Stimulated activated CD4-positive, alpha-beta T cell treated with anti-CD3 and anti-CD28 coated beads, Interleukin-12 subunit alpha, Interleukin-12 subunit beta, amount 100 ng/mL, for 48 hours (primary cell): Measurements from ENCODE around the gene OR6C70.
"Not testable (repeated sequence)": the region's sequence is repeated elsewhere in the genome, so short reads cannot be mapped to it uniquely, and the experiment has no call there.

ENCODE experiments used
- DNase-seq, 3 donors: peaks; one replicate each; pipeline ENCODE4 v3.0.0-alpha.2; 2020; ENCODE audit warnings: low read depth in 2 of 3, low spot score in 1 of 3

The OR6C70 gene

GRCh38 chr12:55470088-55470829 lies at the start of gene OR6C70:
Gene OR6C70, minus strand, starts transcription at chr12:55470138. Its CDS starts 0 bp downstream, at chr12:55470138.
- DNase-seq: no peak

GRCh38 chr12:55516391-55516790 lies 46.5 kb upstream of the OR6C70 start:
- DNase-seq: no peak

DNA sequence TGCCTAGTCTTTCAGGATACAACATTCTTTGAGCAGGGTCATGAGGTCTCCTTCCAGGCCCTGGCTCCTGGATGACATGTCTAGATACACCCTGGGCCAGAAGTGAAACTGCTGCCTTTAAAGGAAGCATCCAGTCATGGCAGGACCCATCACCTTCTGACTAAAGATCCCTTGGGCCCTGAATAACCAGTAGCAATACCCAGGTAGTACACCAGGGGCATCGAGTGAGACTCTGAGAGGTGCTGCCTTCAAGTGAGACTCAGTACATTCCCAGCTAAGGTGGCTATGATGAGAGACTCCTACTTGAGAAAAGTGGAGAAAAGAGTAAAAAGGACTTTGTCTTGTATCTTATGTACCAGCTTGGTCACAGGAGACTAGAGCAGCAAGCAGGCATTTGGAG lies 45.8 kb upstream of the OR6C70 start:
- DNase-seq: no peak

DNA sequence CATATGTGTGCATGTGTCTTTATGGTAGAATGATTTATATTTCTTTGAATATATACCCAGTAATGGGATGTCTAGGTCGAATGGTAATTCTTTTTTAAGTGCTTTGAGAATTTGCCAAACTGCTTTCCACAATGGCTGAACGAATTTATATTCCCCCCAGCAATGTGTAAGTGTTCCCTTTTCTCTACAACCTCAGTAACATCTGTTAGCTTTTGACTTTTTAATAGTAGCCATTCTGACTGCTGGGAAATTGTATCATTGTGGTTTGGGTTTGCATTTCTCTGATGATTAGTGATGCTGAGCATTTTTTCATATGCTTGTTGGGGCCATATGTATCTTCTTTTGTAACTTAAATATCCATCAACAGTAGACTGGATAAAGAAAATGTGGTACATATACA lies 31.7 kb upstream of the OR6C70 start:
- DNase-seq: no peak

- DNase-seq: no peak
These were observed 29.9 kb upstream of the OR6C70 start for GRCh38 chr12:55499810-55500252.

- no peak for DNase-seq
These were observed 29.3 kb upstream of the OR6C70 start for GRCh38 chr12:55499231-55499630.

GRCh38 chr12:55495490-55495889 lies 25.6 kb upstream of the OR6C70 start:
- DNase-seq: no peak

- no peak for DNase-seq
These were observed 22.1 kb upstream of the OR6C70 start, which contains the start of gene OR6C68 for GRCh38 chr12:55492078-55492477. Gene OR6C68, plus strand, starts transcription at chr12:55492378. Its CDS starts 0 bp downstream, at chr12:55492378.

DNA sequence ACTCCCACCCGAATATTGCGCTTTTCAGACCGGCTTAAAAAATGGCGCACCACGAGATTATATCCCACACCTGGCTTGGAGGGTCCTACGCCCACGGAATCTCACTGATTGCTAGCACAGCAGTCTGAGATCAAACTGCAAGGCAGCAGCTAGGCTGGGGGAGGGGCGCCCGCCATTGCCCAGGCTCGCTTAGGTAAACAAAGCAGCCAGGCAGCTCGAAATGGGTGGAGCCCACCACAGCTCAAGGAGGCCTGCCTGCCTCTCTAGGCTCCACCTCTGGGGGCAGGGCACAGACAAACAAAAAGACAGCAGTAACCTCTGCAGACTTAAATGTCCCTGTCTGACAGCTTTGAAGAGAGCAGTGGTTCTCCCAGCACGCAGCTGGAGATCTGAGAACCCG lies 14.3 kb upstream of the OR6C70 start:
- DNase-seq: not testable (repeated sequence)

GRCh38 chr12:55479136-55479535 lies 9.2 kb upstream of the OR6C70 start:
- not testable (repeated sequence) for DNase-seq

DNA sequence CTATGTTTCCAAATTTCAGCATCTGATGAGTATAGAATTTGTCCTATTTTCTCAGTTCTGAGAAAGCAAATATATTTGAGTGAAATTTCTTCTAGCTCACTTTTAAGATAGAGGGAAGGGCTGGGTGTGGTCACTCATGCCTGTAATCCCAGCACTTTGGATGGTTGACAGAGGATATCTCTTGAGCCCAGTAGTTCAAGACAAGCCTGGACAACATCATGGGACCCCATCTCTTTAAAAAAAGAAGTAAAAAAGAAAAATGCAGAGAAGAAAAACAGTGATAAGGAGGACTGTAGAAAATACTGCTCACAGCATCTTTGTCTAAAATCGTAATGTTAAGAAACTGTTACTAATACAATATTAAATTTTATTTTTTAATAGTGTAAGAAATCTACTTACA lies 2.3 kb upstream of the OR6C70 start:
- DNase-seq: no peak

- no peak for DNase-seq
These were observed 647 bp downstream of the OR6C70 start for GRCh38 chr12:55469291-55469690.

DNA sequence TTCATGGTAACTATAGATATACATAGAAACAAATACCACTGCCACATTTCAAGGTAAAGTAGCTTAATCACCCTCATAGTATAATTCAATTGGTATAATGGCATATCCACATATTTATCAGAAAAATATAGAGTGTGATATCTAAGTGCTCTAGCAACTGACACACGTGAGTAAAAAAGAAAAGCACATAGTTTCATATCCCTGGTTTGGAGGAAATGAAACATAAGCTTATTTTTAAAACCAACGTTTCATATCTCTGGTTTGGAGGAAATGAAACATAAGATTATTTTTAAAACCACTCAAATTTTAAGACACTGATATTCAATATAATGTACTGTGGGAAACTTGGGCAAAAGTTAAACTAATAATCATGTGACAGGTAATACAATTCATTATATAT lies 2.1 kb downstream of the OR6C70 start:
- no peak for DNase-seq

DNA sequence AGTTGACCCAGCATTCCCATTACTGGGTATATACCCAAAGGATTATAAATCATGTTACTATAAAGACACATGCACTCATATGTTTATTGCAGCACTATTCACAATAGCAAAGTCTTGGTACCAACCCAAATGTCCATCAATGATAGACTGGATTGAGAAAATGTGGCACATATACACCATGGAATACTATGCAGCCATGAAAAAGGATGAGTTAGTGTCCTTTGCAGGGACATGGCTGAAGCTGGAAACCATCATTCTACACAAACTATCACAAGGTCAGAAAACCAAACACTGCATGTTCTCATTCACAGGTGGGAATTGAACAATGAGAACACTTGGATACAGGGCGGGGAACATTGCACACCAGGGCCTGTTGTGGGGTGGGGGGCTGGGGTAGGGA lies 5.0 kb downstream of the OR6C70 start:
- not testable (repeated sequence) for DNase-seq

GRCh38 chr12:55448825-55449224 lies 21.1 kb downstream of the OR6C70 start:
- DNase-seq: no peak

GRCh38 chr12:55446326-55446725 lies 23.6 kb downstream of the OR6C70 start:
- DNase-seq: no peak

DNA sequence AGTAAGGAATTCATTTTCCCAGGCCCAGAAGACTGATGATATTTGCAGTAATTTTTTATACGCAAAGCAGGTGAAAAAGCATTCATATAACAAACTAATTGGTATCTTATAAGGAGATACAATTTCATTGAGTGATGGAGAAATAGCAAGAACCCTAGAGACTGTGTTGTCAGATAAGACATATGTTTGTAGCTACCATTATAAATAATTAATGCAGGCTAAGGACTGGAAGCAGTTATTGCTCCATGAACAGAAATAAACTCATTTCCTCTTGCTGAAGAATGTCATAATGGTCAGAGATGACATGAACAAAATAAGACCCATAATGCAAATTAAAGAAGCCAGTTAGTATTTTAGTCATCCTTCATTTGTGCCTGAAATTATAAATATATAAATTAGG lies 24.6 kb downstream of the OR6C70 start:
- DNase-seq: no peak

- DNase-seq: no peak
These were observed 26.2 kb downstream of the OR6C70 start, which contains the start of gene OR6C2 for GRCh38 chr12:55443776-55444175. Gene OR6C2, plus strand, starts transcription at chr12:55444076. Its CDS starts 8,138 bp downstream, at chr12:55452214.

DNA sequence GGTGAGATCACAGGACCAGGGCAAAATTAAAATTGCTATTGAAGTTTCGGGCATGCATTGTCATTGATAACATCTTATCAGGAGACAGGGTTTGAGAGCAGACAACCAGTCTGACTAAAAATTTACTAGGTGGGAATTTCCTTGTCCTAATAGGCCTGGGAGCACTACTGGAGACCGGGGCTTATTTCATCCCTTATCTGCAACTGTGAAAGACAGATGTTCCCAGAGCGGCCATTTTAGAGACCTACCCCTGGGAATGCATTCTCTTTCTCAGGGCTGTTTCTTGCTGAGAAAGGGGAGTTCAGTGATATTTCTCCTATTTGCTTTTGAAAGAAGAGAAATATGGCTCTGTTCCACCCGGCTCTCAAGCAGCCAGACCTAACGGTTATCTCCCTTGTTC lies 28.7 kb downstream of the OR6C70 start:
- DNase-seq: not testable (repeated sequence)

DNA sequence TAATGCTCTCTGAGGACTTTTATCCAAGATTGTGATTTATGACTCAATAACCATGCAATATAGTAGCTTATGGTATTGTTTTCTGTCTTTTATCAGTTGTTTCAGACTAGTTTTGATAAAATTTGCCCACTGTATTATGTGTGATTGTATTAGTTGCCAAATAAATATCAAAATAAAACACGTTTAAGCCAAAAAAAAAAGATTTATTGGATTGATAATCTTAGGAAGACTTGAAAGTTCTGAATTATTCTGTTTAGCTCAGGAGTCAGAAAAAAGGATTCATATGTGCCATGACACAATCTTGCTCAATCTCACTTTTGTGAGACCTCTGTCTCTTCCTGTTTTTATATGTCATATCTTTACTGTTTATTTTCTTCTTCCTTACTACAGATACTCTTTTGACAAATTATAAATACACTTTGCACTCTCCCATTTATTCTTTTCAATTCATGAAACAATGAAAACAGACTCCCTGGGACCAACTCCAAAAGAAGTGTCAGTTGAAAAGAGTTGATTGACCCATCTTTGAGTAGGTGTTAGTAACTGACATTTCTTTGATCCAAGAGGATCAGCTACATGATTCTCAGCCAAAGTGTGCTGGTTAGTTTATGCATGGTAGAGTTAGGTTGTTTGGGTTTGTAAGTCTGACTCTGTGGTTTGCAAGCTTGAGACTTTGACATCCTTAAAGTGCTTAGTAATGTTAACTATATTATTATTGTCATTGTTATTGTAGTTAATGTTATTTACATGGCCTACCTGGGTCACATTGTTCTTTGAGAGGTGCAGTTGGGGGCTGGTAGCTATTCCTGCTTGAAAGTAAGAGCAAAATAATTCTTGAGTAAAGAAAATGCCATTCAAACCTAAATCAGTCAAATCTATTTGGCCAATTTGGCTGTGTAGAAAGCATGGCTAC lies 41.4 kb downstream of the OR6C70 start:
- DNase-seq: no peak

DNA sequence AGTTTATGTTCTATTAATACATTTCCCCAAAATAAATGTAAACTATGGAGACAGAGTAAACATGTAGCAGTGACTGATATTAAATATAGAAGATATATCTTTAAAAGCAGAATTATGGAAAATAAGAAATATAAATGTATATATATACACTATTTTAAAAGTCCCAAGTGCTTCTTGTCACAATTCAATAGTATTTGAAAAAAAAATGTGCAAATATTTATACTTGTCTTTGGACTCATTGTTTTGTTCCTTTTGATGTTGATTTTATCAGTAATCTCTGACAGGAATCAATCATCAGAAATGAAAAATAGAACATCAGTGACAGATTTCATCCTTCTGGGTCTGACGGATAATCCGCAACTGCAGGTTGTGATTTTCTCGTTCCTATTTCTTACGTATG lies 44.0 kb downstream of the OR6C70 start, which contains the start of gene OR6C76:
OR6C76 (plus strand) TSS at position 301 of the 400 bp plus-strand sequence; CDS start at position 301, 0 bp downstream.
- DNase-seq: no peak
